Measurements from ENCODE around the gene WDR88. TPM values are rescaled to one million over a fixed set of nuclear protein-coding genes. Genes with fewer than 3 reads are reported as not detected.

Gene WDR88
- total and polyA plus RNA-seq, 2 of the 4 experiments (the other 2 are of a cell fraction): not detected

DNA sequence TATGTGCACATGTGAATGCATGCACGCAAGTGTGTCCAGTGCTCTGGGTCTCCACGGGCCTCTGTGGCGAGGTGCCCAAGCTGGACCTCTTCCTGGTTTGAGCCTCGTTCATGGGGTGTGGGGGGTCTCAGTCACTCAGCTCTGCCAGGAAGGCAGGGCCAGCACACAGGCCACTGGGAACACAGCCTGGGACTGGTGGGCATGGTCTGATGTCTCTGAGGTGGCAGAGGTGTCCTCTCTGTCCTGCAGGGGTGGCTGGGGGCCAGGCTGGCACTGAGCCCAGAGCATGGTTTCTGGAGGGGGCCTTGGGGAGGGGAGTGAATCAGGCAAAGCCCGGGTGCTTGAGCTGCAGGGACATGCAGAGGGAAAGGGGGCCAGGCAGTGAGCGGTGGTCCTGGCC is 71.6 kb downstream of the WDR88 start:
- CTCF ChIA-PET: no interaction called here
- no peaks in the 10 kb centered on the region for H3K4me1 ChIP-seq (ENCODE audit: control insufficient read depth, insufficient read depth, low read length)
- intact Hi-C loops (cut with micrococcal nuclease) (no loop called here), dilution Hi-C loops (cut with HindIII; ENCODE audit: low sequenced_read_pairs, unreplicated experiment) (no loop called here), in situ Hi-C loops (cut with MboI; ENCODE audit: low sequenced_read_pairs) (no loop called here)
- H3K18ac ChIP-seq (ENCODE audit: low read depth, low read length): no peak overlapping the region
- H3K9ac ChIP-seq (ENCODE audit: low read depth, low read length): no peak overlapping the region
- H2BK120ac ChIP-seq (ENCODE audit: low read depth, low read length): no peak overlapping the region
- H2AFZ ChIP-seq (replicated peaks; ENCODE audit: low read length, poor library complexity): no peak overlapping the region
- no TSS peak for BruUV-seq (replicated peaks)
- no peak overlapping the region for H2AK5ac ChIP-seq (ENCODE audit: low read depth, low read length)
- H3K14ac ChIP-seq (replicated peaks; ENCODE audit: low read depth, low read length): no peak overlapping the region
- H3K36me3 ChIP-seq (ENCODE audit: control insufficient read depth, insufficient read depth, low read length): peaks cover 19% of the 10 kb centered on the region
- no peak overlapping the region for H3K4me2 ChIP-seq (ENCODE audit: low read depth, low read length)
- TF ChIP-seq RAD21 (IDR thresholded peaks at IDR 0.05; ENCODE audit: low read length) (no peak), MAZ (IDR thresholded peaks at IDR 0.05; ENCODE audit: borderline replicate concordance, low read depth, low read length) (no peak), POLR2A (IDR thresholded peaks at IDR 0.05; ENCODE audit: low read depth, low read length) (no peak)
- H3K9me1 ChIP-seq (ENCODE audit: insufficient read depth, low read length): peaks cover 5% of the 10 kb centered on the region; the same call in 1 of the 2 replicates
- no peak overlapping the region for H2BK15ac ChIP-seq (ENCODE audit: low read depth, low read length)
- H3K9me3 ChIP-seq (ENCODE audit: control insufficient read depth, insufficient read depth, low read length): no peaks in the 10 kb centered on the region
- ATAC-seq (ENCODE audit: low read depth) (no peak), DNase-seq (no peak)
- H3K4ac ChIP-seq (ENCODE audit: low read depth, low read length): no peak overlapping the region
- H2BK20ac ChIP-seq (ENCODE audit: low read depth, low read length): no peak overlapping the region
- no peak overlapping the region for H4K8ac ChIP-seq (ENCODE audit: low read depth in 2 of 2, low read length in 2 of 2)
- H4K91ac ChIP-seq (ENCODE audit: insufficient read depth, low read depth, low read length): no peak overlapping the region
- H3K27me3 ChIP-seq (ENCODE audit: control insufficient read depth, insufficient read depth, low read length): no peaks in the 10 kb centered on the region
- no peak overlapping the region for H3K56ac ChIP-seq (ENCODE audit: extremely low read depth, insufficient read depth, low read length)
- WGBS, 2 experiments (ENCODE audit: extremely low coverage in 2 of 2, insufficient read length in 1 of 2): no CpG with 5 or more reads among the region's 6 CpGs
- no peak overlapping the region for H2BK5ac ChIP-seq (ENCODE audit: low read depth, low read length, poor library complexity, severe bottlenecking)
- H3K23ac ChIP-seq (ENCODE audit: low read depth, low read length): no peak overlapping the region
- peaks cover 4% of the 10 kb centered on the region; the same call in 1 of the 2 replicates for H4K20me1 ChIP-seq (ENCODE audit: insufficient read depth, low read length)
- H4K5ac ChIP-seq (ENCODE audit: low read depth, low read length): no peak overlapping the region
- no peak overlapping the region for H3K27ac ChIP-seq (ENCODE audit: insufficient read depth, low read length)
- H3K4me3 ChIP-seq (ENCODE audit: insufficient read depth, low read depth, low read length): no peak overlapping the region
- POLR2A ChIA-PET (ENCODE audit: unreplicated experiment): no interaction called here
- H3K79me1 ChIP-seq (ENCODE audit: low read depth in 1 of 2, low read length in 2 of 2): peaks cover 0 to 8% of the 10 kb centered on the region in 2 experiments; a peak in 1 of 4 replicates
- H2AK9ac ChIP-seq (replicated peaks; ENCODE audit: low read depth, low read length, poor library complexity): no peak overlapping the region

All from IMR-90 (cell line).